ENCODE measurements around the gene CLOCK.
"Not testable (repeated sequence)": the region's sequence is repeated elsewhere in the genome, so short reads cannot be mapped to it uniquely, and the experiment has no call there.

Gene CLOCK

DNA sequence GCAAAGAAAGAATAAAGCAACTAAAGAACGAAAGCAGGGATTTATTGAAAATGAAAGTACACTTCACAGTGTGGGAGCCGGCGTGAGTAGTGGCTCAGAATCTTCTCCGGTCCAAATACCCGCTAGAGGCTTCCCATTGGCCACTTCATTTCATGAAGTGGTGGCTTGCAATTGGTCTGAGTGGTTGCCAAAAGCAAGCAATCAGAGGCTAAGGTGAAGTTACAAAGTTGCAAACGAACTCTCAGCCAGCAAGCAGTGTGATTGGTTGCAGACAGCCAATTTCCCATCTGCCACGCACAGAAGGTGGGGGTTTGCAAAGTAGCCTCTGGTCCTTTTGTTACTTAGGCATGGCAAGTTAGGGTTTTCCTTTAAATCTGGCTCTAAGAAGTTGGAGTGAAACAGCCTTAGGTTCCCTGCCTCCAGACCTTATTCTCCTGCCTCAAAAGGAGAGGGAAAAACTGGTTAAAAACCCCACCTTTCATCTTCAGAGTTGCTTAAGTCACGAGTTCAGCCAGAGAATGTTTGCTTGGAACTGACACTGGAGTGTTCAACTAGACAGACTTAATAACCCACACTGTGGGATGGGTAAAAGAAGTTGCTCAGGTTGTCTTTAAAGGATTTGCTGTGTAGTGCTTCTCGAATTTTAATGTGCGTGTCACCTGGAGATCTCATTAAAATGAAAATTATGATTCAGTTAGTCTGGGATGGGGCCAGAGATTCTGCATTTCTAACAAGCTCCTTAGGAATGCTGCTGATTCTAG lies 6.9 kb upstream of the CLOCK start:
- no peak for DNase-seq (ENCODE audit: low spot score)
- H3K27ac ChIP-seq, result peak overlapping the region in 1 of 2 donors; percentile 11
- TF ChIP-seq, protein P1, sequence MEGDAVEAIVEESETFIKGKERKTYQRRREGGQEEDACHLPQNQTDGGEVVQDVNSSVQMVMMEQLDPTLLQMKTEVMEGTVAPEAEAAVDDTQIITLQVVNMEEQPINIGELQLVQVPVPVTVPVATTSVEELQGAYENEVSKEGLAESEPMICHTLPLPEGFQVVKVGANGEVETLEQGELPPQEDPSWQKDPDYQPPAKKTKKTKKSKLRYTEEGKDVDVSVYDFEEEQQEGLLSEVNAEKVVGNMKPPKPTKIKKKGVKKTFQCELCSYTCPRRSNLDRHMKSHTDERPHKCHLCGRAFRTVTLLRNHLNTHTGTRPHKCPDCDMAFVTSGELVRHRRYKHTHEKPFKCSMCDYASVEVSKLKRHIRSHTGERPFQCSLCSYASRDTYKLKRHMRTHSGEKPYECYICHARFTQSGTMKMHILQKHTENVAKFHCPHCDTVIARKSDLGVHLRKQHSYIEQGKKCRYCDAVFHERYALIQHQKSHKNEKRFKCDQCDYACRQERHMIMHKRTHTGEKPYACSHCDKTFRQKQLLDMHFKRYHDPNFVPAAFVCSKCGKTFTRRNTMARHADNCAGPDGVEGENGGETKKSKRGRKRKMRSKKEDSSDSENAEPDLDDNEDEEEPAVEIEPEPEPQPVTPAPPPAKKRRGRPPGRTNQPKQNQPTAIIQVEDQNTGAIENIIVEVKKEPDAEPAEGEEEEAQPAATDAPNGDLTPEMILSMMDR (IDR thresholded peaks at IDR 0.05), result no peak
- H3K4me3 ChIP-seq, result peak overlapping the region; percentile 56

DNA sequence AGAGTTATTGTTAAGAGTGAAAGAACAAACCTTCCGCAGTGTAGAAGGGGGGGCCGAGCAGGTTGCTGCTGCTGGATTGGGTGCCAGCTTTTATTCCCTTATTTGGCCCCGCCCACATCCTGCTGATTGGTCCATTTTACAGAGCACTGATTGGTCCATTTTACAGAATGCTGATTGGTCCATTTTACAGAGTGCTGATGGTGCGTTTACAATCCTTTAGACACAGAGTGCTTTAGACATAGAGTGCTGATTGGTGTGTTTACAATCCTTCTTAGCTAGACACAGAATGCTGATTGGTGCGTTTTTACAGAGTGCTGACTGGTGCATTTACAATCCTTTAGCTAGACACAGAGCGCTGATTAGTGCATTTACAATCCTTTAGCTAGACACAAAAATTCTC lies 5.3 kb upstream of the CLOCK start:
- not testable (repeated sequence) for H3K4me3 ChIP-seq; H3K27ac ChIP-seq; DNase-seq (ENCODE audit: low spot score)

DNA sequence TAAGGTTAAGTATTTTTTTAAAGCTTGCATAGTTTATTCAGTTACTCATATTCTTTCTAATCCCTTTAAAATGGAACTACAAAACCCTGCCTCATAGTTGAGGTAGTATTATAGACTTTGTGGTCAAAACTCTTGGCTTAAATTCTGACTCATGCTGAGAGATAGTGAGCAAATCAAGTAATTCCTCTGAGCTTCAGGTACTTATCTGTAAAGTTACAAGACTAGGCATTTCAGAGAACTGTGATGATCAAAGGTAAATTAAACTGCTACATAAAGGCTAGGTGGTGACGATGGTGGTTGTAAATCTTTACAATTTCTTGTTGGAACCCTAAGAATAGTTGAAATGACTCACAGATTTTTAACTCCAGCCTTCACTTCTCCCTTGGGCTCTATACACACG lies 3.2 kb upstream of the CLOCK start:
- TF ChIP-seq, protein P1 (IDR thresholded peaks at IDR 0.05), result no peak
- H3K27ac ChIP-seq, result no peak overlapping the region
- no peak overlapping the region for H3K4me3 ChIP-seq
- DNase-seq (ENCODE audit: low spot score), result no peak

DNA sequence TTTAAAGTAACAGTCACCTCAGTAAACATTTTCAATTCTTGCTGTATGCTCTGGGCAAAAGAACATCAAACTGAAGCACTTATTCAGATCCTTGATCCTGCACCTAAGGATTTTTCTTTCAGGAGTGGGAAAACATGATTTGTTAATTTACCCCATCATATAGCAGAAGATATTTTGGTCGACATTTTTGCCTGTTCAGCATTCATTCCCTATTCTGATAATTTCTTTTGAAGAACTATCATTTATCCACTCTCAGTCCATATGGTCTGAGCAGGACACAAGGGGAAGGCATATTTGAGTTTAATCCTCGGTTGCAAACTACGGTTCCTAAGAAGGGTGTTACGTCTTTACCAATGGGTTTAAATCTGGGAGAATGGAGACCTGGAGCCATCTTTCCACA lies 1.2 kb upstream of the CLOCK start:
- Histone ChIP-seq H3K4me3 (peak overlapping the region; percentile 90), H3K27ac (peak overlapping the region; percentile 98 to 99)
- TF ChIP-seq, protein P1 (IDR thresholded peaks at IDR 0.05), result no peak
- no peak for DNase-seq (ENCODE audit: low spot score)

DNA sequence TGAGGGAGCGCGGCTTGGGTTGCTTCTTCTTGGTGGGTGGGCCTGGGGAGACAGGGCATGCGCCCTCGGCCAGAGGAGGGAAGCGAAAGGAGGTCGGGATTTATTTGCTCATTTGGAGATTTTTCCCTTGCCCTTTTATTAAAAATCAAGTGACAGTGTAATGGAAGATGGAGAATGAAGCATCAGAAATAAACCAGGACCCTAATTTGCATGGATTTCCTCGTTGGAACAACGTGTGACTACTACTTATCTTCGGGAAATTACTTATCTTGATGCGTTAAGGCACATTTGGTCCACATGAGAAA lies 709 bp upstream of the CLOCK start:
- no peak for DNase-seq (ENCODE audit: low spot score)
- TF ChIP-seq, protein P1 (IDR thresholded peaks at IDR 0.05), result no peak
- Histone ChIP-seq H3K4me3 (peak overlapping the region; percentile 90), H3K27ac (peak overlapping the region; percentile 98 to 99)

DNA sequence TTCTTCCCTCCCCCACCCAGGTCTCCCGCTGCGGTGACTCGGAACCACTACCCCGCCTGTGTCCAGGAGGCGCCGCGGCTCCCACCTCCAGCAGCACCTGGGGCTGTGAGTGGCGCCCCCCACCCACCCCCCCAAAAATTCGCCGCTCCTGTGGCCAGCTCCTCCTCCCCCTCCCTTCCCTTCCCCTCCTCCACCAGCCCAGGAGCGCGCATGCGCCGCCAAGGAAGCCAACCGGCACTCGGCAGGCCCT lies 278 bp downstream of the CLOCK start:
- peak overlapping the region; percentile 90 for H3K4me3 ChIP-seq
- DNase-seq (ENCODE audit: low spot score), result no peak
- peak overlapping the region; percentile 98 to 99 for H3K27ac ChIP-seq
- TF ChIP-seq, protein P1 (IDR thresholded peaks at IDR 0.05), result no peak

DNA sequence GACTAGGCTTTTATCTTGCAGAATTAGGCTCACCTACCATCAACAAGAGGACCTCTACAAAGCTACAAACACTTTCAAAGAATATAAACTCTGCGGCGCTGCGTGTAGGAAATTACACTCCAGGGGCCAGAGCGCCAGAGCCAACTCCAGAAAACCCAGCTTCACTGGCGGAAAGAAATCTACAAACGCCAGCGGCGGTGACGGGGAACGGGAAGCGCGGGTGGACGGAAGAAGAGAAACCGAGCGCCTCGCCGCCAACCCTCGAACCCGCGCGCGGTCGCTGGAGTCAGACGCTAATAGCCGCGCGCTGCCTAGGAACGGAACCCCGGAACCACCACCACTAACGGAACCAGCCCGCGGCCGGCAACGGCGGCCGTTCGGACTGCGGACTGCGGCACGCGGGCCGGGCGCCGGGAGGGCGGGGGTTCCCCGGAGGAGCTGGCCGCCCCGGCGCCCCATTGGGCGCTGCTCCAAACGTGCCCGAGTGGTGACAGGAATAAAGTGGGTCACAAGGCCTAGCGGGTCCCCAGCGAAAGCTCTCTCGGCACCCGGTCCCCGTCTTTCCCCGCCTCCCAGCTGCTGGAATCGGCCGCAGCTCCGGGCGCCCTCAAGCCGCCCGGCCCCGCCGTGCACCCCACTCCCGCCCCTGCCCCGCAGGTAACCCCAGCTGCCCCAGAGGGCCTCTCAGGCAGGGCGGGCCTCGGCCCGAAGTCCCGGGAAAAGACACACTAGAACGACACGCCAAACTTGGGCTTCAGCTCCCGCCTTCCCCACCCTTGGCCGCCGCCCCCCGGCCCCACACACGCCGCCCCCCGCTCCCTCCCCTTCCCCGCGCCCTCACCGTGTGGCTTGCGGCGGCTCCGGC lies 836 bp downstream of the CLOCK start:
- TF ChIP-seq, protein P1 (IDR thresholded peaks at IDR 0.05), result no peak

More for the DNA sequence above, 836 bp downstream of the CLOCK start:
- peak overlapping the region; percentile 90 for H3K4me3 ChIP-seq
- peak overlapping the region; percentile 98 to 99 for H3K27ac ChIP-seq
- DNase-seq (ENCODE audit: low spot score), result peak; percentile 83
